ENCODE data around the gene MANF.

DNA sequence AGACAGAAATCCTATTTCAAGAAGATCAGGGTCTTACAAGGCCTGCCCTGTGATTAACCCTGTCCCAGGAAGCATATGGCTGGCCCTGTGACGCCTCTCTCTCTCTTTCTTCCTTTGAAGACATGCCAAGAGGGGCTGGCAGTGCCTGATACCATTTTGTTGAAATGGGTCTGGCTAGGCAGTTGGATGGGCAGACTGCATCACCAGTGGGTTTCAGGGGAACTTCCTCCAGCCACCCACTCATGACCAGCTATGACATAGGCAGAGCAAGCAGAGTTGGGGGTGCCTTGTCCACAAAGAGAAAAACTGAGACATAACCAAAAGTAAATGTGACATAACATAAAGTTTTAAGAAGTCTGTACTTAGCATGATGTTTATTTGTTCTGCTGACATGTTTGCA lies 31.4 kb upstream of the MANF start:
- TF ChIP-seq SIN3A (IDR thresholded peaks at IDR 0.05; ENCODE audit: borderline replicate concordance, insufficient read depth, low read length) (no peak), TAF1 (IDR thresholded peaks at IDR 0.05; ENCODE audit: borderline replicate concordance, insufficient read depth, low read length) (no peak)

Measured in PFSK-1 (cell line).